ENCODE measurements around the gene MSI1. TPM values are rescaled to one million over a fixed set of nuclear protein-coding genes. Genes with fewer than 3 reads are reported as not detected.

MSI1 gene
- polyA plus RNA-seq, 1 donor, result 4.4 TPM

DNA sequence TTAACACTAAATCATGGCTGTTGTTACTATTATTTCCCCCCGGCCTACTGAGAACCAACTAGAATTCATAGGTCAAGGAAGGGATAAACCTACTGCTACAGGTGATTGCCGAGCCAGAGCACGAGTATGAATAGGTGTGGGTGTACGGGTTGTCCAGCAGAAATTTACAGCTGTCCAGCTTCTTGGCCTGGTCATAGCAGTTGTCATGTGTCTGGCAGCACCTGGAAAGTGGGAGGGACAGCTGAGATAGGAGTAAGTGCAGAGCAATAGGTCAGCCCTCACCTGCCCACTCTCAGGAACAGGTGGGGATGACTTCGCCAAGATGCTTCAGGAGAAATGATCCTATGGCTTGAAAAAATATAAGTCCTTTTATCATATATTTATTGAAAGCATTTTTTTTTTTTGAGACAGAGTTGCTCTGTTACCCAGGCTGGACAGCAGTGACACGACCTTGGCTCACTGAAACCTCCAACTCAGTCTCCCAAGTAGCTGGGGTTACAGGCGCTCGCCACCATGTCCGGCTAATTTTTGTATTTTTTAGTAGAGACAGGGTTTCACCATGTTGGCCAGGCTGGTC, 44.0 kb downstream of the MSI1 start:
- DNase-seq (ENCODE audit: low read depth), result no peak

DNA sequence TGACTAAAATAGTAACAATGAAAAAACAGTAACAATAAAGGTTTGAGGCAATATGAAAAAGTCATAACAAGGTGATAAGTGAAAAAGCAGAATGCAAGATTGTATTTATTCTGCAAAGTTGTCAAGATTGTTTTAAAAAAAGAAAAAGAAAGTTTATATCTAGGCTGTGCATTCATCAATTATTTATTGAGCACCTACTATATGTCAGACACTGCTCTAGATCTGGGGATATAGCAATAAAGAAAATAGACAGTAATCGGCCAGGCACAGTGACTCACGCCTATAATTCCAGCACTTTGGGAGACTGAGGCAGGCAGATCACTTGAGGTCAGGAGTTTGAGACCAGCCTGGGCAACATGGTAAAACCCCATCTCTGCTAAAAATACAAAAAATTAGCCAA, 45.2 kb downstream of the MSI1 start:
- no peak for DNase-seq (ENCODE audit: low read depth)

DNA sequence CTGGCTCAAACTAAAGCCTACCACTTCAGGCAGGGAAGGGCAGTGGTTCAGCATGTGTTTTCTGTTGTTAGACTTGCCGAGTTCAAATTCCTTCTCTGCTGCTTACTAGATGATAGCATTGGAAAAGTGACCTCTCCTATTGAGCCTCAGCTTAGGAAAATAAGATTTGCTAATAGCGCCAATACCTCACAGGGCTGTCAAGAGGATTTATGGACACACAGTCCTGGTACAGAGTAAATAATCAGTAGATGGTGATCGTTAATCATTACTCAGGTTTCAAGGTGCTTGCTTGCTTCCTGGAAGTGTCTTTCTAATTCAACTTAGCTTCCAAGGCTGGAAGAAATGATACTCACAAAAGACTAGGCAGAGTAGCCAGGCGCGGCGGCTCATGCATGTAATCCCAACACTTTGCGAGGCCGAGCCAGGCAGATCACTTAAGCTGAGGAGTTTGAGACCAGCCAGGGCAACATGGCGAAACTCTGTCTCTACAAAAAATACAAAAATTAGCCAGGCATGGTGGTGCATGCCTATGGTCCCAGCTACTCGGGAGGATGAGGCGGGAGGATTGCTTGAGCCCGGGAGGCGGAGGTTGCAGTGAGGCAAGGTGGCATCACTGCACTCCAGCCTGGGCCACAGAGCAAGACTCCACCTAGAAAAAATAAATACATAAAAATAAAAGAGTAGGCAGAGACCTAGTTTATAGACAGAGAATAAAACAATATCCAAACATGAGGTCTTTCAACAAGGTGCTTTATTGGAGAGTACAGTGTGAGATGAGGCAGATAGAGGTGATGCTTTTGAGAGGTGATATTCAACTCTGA, 47.4 kb downstream of the MSI1 start:
- DNase-seq (ENCODE audit: low read depth), result no peak

DNA sequence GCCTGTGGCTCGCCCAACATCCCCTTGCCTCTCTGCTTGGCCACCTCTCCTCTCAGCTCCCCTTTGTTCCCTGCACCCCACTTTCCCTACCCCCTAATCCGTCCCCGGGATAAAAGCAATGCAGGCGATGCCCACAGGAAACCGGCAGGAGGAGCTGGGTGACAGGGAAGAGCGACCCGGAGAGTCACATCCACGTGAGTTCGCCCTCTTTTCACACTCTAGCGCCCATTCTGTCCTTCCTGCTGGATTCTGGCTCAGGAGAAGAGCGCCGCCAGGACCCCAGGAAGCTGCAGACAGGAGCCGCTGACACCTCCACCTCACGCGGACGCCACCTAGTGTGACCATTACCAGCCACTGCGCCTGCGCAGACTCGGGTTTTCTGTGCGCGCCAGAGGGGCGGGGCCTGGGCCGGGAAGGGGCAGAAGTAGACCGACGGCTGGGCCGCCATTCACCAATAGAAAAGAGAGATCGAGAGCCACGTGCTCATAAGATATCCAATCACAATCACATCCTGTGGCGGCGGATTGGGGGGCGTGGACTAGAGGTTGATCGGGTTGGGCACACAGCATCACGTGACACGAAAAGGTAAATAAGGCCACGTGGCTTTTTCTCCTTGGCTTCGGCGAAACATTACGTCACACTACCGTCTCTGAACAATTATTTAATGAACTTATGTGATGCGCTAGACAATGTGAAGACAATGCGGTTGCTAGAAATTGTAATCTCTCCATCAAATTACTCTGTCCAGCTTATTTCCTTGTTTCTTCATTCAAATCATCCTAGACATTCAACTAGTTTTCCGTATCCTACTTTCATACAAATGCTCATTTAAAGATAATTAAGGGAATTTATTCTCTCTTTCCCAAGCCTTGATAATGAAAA, 51.5 kb downstream of the MSI1 start:
- peak; percentile 94 for DNase-seq (ENCODE audit: low read depth)

DNA sequence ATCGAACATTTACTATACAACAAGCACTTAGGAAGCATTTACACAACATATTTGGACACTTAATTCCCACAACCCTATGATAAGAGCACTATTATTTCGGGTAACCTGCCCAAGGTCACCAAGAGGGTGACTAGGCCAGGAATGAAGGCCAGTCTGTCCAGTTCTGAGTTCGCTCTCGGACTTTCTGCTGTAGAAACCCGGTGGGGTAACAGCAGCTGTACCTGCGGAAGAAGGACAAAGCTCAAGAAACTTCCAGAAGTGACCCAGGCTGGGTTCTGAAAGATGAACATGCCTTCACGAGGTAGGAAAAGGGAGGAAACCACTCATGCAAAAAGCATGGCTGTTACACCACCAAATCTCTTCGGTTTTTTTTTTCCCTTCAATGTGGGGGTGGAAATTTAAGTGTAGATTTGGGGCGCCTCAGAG, 52.2 kb downstream of the MSI1 start:
- DNase-seq (ENCODE audit: low read depth), result no peak

- DNase-seq (ENCODE audit: low read depth), result no peak
Observed at GRCh38 chr12:120314220-120314619, 54.7 kb downstream of the MSI1 start.

GRCh38 chr12:120301962-120302815, 66.8 kb downstream of the MSI1 start, which contains the start of gene SIRT4:
SIRT4 (plus strand) TSS chr12:120302321; CDS start chr12:120303562, 1,241 bp downstream.
- peak; percentile 94 for DNase-seq (ENCODE audit: low read depth)

DNA sequence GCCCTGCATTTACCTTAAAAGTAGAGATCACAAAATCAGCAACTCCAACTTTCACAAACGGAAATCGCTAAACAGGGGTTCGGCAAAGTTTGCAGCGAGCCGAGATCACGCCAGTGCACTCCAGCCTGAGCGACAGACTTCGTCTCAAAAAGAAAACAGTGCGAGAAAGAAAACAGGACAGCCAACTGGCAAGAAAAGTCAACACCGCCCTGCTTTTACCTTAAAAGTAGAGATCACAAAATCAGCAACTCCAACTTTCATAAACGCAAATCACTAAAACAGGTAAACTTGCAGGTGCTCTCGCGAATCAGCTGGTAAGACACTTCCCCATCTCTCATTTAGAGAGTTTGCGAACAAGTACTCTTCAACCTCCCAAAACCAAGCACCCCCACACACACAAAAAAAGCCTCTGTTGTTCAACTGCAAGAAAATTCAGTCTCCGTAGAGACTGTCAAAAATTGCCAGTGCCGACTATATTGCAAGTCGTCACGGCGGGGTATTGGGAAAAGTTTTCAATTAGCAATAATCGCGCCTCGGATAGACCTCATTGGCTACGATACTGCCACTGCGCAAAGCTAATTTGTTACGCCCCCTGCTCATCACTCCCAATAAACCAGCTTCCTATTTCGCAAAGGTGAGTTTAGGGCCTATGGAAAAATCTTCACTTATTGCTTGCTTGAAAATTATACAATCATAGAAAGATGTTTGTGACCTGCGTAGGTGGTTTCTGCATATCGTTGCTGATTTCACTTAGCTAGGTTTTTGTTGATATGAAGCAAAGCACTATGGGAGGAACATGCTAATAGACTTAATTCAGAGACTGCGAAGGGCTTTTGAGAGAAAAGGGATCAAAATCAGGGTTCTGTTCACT, 76.1 kb downstream of the MSI1 start, which contains the start of gene RNU4-1:
RNU4-1 (minus strand) TSS at position 577 of the 871 bp plus-strand sequence.
- DNase-seq (ENCODE audit: low read depth), result peak; percentile 81

DNA sequence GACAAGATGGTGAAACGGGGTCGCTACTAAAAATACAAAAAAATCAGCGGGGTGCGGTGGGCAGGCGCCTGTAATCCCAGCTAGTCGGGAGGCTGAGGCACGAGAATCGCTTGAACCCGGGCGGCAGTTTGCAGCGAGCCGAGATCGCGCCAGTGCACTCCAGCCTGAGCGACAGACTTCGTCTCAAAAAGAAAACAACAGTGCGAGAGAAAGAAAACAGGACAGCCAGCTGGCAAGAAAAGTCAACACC, 76.6 kb downstream of the MSI1 start:
- no peak for DNase-seq (ENCODE audit: low read depth)

Other genes with a start within 250 kb of the MSI1 start
- gene GCN1, start 174.4 kb downstream of the MSI1 start, polyA plus RNA-seq (ENCODE audit: insufficient read length), result 37.9 TPM
- gene RPLP0, start 168.1 kb downstream of the MSI1 start, polyA plus RNA-seq (ENCODE audit: insufficient read length), result 4,306 TPM
- 169 TPM for gene PXN, start 103.4 kb downstream of the MSI1 start, polyA plus RNA-seq (ENCODE audit: insufficient read length)
- not detected for gene RNU4-2, start 77.3 kb downstream of the MSI1 start, polyA plus RNA-seq (ENCODE audit: insufficient read length)
- gene RNU4-1, start 75.9 kb downstream of the MSI1 start, polyA plus RNA-seq (ENCODE audit: insufficient read length), result not detected
- gene SIRT4, start 66.8 kb downstream of the MSI1 start, polyA plus RNA-seq (ENCODE audit: insufficient read length), result 4.9 TPM
- not detected for gene PLA2G1B, start 41.4 kb downstream of the MSI1 start, polyA plus RNA-seq (ENCODE audit: insufficient read length)
- gene COX6A1, start 68.9 kb upstream of the MSI1 start, polyA plus RNA-seq (ENCODE audit: insufficient read length), result 96.9 TPM
- gene TRIAP1, start 77.2 kb upstream of the MSI1 start, polyA plus RNA-seq (ENCODE audit: insufficient read length), result 35.0 TPM
- gene GATC, start 77.3 kb upstream of the MSI1 start, polyA plus RNA-seq (ENCODE audit: insufficient read length), result 15.0 TPM
- gene SRSF9, start 100.6 kb upstream of the MSI1 start, polyA plus RNA-seq (ENCODE audit: insufficient read length), result 84.8 TPM
- 284 TPM for gene DYNLL1, start 126.9 kb upstream of the MSI1 start, polyA plus RNA-seq (ENCODE audit: insufficient read length)
- 44.8 TPM for gene COQ5, start 160.0 kb upstream of the MSI1 start, polyA plus RNA-seq (ENCODE audit: insufficient read length)
- 146 TPM for gene RNF10, start 165.2 kb upstream of the MSI1 start, polyA plus RNA-seq (ENCODE audit: insufficient read length)
- gene POP5, start 212.2 kb upstream of the MSI1 start, polyA plus RNA-seq (ENCODE audit: insufficient read length), result 24.5 TPM